Measurements from ENCODE around the gene PID1.

Gene PID1

DNA sequence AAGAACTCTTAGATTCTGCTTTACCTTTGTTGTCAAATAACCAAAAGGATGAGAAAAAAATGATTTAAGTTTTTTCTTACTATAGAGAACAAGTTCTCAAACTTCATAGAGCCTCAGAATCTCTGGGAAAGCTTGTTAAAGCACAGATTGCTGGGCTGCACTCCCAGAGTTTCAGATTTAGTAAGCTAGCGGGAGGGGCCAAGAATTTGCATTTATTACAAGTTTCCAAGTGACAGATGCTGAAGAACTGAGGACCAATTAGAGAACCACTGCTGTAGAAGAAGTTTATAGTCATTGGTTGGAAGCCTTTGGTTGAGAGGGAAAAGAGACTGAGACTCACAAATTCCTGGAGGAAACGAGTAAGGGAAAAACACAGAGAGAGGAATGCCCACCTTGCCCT, 32.1 kb downstream of the PID1 start:
- H3K4me3 ChIP-seq (ENCODE audit: low read depth, low read length) = no peak overlapping the region
- TF ChIP-seq, protein P1, sequence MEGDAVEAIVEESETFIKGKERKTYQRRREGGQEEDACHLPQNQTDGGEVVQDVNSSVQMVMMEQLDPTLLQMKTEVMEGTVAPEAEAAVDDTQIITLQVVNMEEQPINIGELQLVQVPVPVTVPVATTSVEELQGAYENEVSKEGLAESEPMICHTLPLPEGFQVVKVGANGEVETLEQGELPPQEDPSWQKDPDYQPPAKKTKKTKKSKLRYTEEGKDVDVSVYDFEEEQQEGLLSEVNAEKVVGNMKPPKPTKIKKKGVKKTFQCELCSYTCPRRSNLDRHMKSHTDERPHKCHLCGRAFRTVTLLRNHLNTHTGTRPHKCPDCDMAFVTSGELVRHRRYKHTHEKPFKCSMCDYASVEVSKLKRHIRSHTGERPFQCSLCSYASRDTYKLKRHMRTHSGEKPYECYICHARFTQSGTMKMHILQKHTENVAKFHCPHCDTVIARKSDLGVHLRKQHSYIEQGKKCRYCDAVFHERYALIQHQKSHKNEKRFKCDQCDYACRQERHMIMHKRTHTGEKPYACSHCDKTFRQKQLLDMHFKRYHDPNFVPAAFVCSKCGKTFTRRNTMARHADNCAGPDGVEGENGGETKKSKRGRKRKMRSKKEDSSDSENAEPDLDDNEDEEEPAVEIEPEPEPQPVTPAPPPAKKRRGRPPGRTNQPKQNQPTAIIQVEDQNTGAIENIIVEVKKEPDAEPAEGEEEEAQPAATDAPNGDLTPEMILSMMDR (IDR thresholded peaks at IDR 0.05; ENCODE audit: control insufficient read depth, extremely low read depth, insufficient read depth) = no peak
- DNase-seq (ENCODE audit: low read depth) = no peak

DNA sequence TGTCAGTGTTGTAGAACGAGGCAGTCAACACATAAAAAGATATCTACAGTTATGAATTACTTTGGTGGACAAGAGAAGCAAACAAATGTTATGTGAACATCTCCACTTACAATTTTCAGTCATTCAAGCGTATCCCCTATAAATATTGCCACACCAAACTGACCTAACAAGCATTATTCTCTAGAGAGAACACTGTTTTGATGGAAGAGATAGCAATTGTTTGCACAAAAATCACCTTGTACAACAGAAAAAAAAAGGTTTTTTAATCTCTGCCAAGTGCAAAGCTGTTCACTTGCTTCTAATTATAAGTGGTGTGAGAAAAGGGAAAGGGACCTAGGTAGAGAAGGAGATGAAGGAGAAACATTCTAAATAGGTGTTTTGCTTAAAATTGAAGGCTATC, 33.8 kb downstream of the PID1 start:
- TF ChIP-seq, protein P1 (IDR thresholded peaks at IDR 0.05; ENCODE audit: control insufficient read depth, extremely low read depth, insufficient read depth) = no peak
- DNase-seq (ENCODE audit: low read depth) = no peak
- no peak overlapping the region for H3K4me3 ChIP-seq (ENCODE audit: low read depth, low read length)

DNA sequence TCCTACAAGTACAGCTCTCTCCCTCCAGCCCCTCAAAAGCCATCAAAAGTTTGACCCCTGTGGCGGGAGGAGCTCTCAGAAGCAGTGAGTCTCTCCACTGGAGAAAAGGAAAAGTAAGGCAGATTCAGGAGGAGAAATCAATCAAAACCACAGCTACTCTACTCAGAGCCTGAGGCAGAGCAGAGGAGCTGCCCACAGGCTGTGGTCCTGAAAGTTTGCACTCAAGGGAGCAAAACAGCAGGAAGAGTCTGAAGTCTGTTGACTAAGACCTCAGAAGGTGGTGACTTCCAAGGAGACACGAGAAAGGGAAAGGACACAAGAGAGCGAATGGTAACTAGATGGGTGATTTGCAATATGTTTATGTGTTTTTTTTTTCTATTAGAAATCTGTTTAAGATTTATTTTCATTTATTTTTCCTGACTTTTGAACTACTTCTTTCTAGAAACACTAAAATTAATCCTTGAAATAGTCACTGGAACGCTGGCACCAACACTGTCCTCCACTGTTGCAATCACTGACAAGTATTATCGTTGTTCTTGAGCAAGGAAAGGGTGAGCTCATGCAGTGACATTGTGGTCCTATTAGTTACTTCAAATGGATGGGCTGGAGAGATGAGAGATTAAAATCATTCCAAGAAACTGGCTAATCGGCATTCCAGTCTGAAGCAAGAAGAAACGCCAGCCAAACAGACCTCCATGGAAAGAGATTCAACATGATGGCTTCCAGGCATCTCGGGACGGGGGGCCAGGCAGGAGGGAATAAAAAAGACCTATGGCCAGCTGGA, 35.8 kb downstream of the PID1 start:
- no peak overlapping the region for H3K4me3 ChIP-seq (ENCODE audit: low read depth, low read length)
- DNase-seq (ENCODE audit: low read depth) = no peak
- TF ChIP-seq, protein P1 (IDR thresholded peaks at IDR 0.05; ENCODE audit: control insufficient read depth, extremely low read depth, insufficient read depth) = no peak

DNA sequence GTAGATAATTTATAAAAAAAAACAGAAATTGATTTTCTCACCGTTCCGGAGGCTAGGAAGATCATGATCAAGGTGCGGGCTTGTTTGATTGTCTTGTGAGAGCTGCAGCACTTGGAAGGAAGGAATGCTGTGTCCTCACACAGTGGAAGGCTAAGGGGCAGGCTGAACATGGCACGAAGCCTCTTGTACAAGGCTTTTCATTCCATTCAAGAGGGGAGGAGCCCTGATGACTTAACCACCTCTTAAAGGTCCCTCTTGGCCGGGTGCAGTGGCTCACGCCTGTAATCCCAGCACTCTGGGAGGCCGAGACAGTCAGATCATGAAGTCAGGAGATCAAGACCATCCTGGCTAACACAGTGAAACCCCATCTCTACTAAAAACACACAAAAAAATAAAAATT, 39.2 kb downstream of the PID1 start:
- H3K4me3 ChIP-seq (ENCODE audit: low read depth, low read length) = no peak overlapping the region
- TF ChIP-seq, protein P1 (IDR thresholded peaks at IDR 0.05; ENCODE audit: control insufficient read depth, extremely low read depth, insufficient read depth) = no peak
- DNase-seq (ENCODE audit: low read depth) = no peak

DNA sequence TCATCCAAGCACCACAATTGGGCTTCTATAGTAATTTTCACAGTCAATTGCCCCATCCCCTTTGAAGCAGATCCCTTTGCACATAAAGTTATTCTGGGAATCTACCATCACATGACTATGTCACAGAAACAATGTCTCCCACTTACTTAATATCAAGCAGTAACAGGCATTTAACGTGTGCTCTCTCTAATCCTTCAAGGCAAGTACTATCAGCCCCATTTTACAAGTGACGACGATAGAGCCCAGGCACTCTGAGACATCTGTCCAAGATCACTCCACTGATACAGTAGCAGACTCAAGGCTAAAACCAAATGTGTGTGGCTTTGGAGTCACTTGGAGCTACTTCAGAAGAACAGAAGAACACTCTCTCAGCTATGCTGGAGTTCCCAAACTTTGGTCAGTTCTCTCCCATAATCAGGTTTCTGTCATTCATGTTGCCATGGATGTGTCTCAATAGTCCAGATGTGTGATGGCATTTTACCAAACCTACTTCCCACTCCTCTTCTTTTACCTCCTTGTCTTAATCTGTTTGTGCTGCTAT, 39.7 kb downstream of the PID1 start:
- TF ChIP-seq, protein P1 (IDR thresholded peaks at IDR 0.05; ENCODE audit: control insufficient read depth, extremely low read depth, insufficient read depth) = no peak
- H3K4me3 ChIP-seq (ENCODE audit: low read depth, low read length) = no peak overlapping the region
- DNase-seq (ENCODE audit: low read depth) = no peak

DNA sequence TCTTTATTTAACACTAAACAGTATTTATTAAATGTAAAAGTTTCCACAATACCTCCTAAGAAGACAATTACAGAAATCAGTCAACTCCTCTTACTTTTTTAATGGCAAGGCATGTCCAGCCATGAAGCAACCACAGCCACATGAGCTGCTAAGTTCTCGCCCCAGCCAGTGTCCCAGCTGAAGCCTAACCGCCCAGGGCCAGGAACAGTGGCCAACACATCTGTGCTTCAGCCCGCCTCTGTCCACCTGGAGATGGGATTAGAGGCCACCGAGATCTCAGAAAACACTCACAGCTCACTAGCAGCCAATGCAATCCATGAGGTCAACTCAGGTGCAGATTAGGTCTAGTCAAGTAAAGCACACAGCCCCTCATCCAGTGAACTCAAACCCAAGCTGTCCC, 40.2 kb downstream of the PID1 start:
- DNase-seq (ENCODE audit: low read depth) = no peak
- TF ChIP-seq, protein P1 (IDR thresholded peaks at IDR 0.05; ENCODE audit: control insufficient read depth, extremely low read depth, insufficient read depth) = no peak

DNA sequence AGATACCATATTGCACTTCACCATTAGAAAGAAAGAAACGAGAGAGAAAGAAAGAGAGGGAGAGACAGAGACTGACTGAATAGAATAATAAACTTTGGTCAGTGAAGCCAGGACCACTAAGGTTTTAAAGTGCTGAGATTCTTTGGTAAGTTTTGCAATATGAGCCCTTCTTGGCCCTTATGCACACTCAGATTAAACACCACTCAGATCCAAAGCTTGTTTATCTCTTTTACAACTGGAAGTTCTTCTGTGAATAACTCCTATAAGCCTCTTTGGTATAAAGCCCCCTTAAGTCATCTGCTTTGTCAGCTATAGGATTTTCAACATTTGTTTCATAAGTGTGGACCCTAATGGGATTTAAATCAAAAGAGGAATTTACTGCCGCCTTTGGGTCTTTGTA, 40.8 kb downstream of the PID1 start:
- TF ChIP-seq, protein P1 (IDR thresholded peaks at IDR 0.05; ENCODE audit: control insufficient read depth, extremely low read depth, insufficient read depth) = no peak
- no peak overlapping the region for H3K4me3 ChIP-seq (ENCODE audit: low read depth, low read length)
- DNase-seq (ENCODE audit: low read depth) = no peak

More for the DNA sequence above, 40.2 kb downstream of the PID1 start:
- H3K4me3 ChIP-seq (ENCODE audit: low read depth, low read length) = no peak overlapping the region

All from LNCaP clone FGC (cell line).